ENCODE data around the gene MYL10.

Gene MYL10

GRCh38 chr7:101602484-101603241 lies 26.4 kb downstream of the MYL10 start:
- H3K4me3 Mint-ChIP-seq: no peak overlapping the region
- TF ChIP-seq CTCF (IDR thresholded peaks at IDR 0.05; ENCODE audit: unreplicated experiment in 3 of 3): peak; percentile 93 to 97 (median 95)
- H3K36me3 Mint-ChIP-seq (ENCODE audit: low read depth): no peaks in the 10 kb centered on the region
- H3K4me1 Mint-ChIP-seq: peaks cover 23% of the 10 kb centered on the region
- H3K27ac Mint-ChIP-seq: peak overlapping the region in 2 of 3 experiments; percentile 51 to 78
- no peaks in the 10 kb centered on the region for H3K9me3 Mint-ChIP-seq
- H3K27me3 Mint-ChIP-seq (ENCODE audit: low read depth): peaks cover 4% of the 10 kb centered on the region

GRCh38 chr7:101602082-101602481 lies 27.0 kb downstream of the MYL10 start:
- no peak for TF ChIP-seq CTCF (IDR thresholded peaks at IDR 0.05; ENCODE audit: unreplicated experiment in 3 of 3)
- Mint-ChIP-seq H3K27ac (peak overlapping the region in 2 of 3 experiments; percentile 51 to 78), H3K4me1 (peaks cover 23% of the 10 kb centered on the region), H3K9me3 (no peaks in the 10 kb centered on the region), H3K4me3 (no peak overlapping the region), H3K27me3 (ENCODE audit: low read depth) (peaks cover 4% of the 10 kb centered on the region), H3K36me3 (ENCODE audit: low read depth) (no peaks in the 10 kb centered on the region)

GRCh38 chr7:101599787-101600186 lies 29.3 kb downstream of the MYL10 start:
- H3K4me1 Mint-ChIP-seq: peaks cover 17% of the 10 kb centered on the region
- no peaks in the 10 kb centered on the region for H3K36me3 Mint-ChIP-seq (ENCODE audit: low read depth)
- TF ChIP-seq CTCF (IDR thresholded peaks at IDR 0.05; ENCODE audit: unreplicated experiment in 3 of 3): no peak
- peaks cover 4% of the 10 kb centered on the region for H3K9me3 Mint-ChIP-seq
- H3K27ac Mint-ChIP-seq: no peak overlapping the region
- H3K4me3 Mint-ChIP-seq: no peak overlapping the region
- H3K27me3 Mint-ChIP-seq (ENCODE audit: low read depth): peaks cover 11% of the 10 kb centered on the region

- Mint-ChIP-seq H3K9me3 (peaks cover 4% of the 10 kb centered on the region), H3K27ac (no peak overlapping the region), H3K27me3 (ENCODE audit: low read depth) (peaks cover 11% of the 10 kb centered on the region), H3K36me3 (ENCODE audit: low read depth) (no peaks in the 10 kb centered on the region), H3K4me1 (peaks cover 17% of the 10 kb centered on the region), H3K4me3 (no peak overlapping the region)
- no peak for TF ChIP-seq CTCF (IDR thresholded peaks at IDR 0.05; ENCODE audit: unreplicated experiment in 3 of 3)
These were observed 29.9 kb downstream of the MYL10 start for GRCh38 chr7:101598986-101599771.

- H3K27ac Mint-ChIP-seq: no peak overlapping the region
- H3K4me3 Mint-ChIP-seq: no peak overlapping the region
- no peaks in the 10 kb centered on the region for H3K36me3 Mint-ChIP-seq (ENCODE audit: low read depth)
- H3K27me3 Mint-ChIP-seq (ENCODE audit: low read depth): peaks cover 11% of the 10 kb centered on the region
- H3K9me3 Mint-ChIP-seq: peaks cover 4% of the 10 kb centered on the region
- peaks cover 21% of the 10 kb centered on the region for H3K4me1 Mint-ChIP-seq
- TF ChIP-seq CTCF (IDR thresholded peaks at IDR 0.05; ENCODE audit: unreplicated experiment in 3 of 3): no peak
These were observed 30.6 kb downstream of the MYL10 start for GRCh38 chr7:101598422-101598985.
